M059J (cell line): Measurements from ENCODE around the gene C4A. TPM values are rescaled to one million over a fixed set of nuclear protein-coding genes. Genes with fewer than 3 reads are reported as not detected.
"Not testable (repeated sequence)": the region's sequence is repeated elsewhere in the genome, so short reads cannot be mapped to it uniquely, and the experiment has no call there.

Source experiments
- DNase-seq: peaks from one replicate; pipeline ENCODE4 v3.0.0-alpha.2; 2012; ENCODE audit warnings: low read depth
- total RNA-seq: library from RNA; depleted of rRNA; stranded (reverse); fragments of >200 nt; shearing (Covaris generic); gene quantifications from 2 replicates; pipeline ENCODE4 v1.2.3, GENCODE V29; 2014

The C4A gene
- total RNA-seq, 1 experiment from 2014 or later = 4.1 TPM

DNA sequence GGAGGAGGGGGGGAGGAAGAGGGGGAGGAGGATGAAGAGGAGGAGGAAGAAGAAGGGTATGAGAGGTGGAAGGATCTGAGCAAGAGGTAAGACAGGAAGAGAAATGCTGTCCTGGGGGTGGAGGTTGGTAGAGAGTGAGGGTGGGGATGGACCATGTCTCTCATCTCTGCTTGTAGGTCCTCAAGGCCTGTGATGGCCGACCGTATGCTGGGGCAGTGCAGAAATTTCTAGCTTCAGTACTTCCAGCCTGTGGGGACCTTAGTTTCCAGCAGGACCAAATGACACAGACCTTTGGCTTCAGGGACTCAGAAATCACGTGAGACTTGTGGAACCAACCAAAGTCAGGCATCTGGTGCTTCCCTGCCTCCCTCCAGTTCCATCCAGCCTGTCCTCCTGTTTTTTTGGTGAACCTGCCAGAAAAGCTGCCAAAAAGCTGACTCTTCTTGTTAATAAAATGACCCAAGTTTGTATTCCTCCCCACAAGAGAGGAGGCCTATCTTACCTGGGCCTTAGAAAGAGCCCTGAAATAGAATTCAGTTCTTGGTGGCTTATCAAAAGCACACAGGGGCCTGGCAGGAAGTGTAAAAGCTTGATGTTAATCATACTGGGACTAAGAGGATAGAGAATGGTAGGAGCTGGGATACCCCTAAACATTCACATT is 2.5 kb upstream of the C4A start:
- no peak for DNase-seq

DNA sequence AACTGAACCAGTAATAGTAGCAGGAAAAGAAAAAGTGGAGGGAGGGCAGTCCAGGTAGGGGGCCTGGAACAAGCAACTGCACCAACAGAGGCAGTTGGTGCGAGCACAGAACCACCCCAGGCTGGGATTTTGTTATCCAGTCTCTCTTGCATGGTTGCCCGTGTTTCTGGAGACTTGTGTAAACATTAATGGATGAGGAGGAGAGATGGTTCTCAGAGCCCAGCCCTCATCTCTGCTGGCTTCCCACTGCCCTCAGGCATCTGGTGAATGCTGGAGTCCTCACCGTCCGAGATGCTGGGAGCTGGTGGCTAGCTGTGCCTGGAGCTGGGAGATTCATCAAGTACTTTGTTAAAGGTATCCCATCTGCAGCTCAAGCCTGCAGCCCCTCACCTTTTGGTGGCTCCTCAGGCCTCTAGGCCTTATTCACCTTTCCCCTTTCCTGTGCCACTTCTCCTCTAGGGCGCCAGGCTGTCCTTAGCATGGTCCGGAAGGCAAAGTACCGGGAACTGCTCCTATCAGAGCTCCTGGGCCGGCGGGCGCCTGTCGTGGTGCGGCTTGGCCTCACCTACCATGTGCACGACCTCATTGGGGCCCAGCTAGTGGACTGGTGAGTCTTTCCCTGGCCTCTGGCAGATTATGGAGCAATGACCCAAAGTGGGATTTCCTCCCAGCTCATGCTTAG is 1.5 kb upstream of the C4A start:
- not testable (repeated sequence) for DNase-seq

DNA sequence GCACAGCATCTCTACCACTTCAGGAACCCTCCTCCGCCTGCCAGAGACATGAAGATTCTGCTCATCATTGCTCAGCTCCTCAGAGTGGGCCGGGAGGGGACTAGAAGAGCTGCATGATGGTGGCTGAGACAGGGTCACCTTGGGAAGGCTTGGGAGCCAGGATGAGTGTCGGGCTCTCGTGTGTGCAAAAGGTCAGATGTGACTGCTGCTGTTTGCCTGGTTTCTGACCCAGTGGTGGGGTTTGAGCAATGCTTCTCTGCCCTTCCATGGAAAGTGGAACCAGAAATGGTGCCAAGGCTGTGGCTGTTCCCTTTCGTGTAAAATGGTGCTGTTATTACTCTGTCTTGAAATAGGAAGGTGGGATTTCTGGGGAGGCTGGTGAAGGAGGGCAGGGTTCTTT is 859 bp upstream of the C4A start:
- DNase-seq = not testable (repeated sequence)

- not testable (repeated sequence) for DNase-seq
Measured at GRCh38 chr6:31989363-31989762, 7.5 kb downstream of the C4A start.

- DNase-seq = not testable (repeated sequence)
Measured at GRCh38 chr6:31994421-31994820, 12.6 kb downstream of the C4A start.

GRCh38 chr6:31996385-31996784 is 14.5 kb downstream of the C4A start:
- not testable (repeated sequence) for DNase-seq

GRCh38 chr6:32002546-32003268 is 20.9 kb downstream of the C4A start:
- not testable (repeated sequence) for DNase-seq

GRCh38 chr6:32003301-32003700 is 21.4 kb downstream of the C4A start:
- not testable (repeated sequence) for DNase-seq

- DNase-seq = not testable (repeated sequence)
Measured at GRCh38 chr6:32004393-32004792, 22.5 kb downstream of the C4A start.

DNA sequence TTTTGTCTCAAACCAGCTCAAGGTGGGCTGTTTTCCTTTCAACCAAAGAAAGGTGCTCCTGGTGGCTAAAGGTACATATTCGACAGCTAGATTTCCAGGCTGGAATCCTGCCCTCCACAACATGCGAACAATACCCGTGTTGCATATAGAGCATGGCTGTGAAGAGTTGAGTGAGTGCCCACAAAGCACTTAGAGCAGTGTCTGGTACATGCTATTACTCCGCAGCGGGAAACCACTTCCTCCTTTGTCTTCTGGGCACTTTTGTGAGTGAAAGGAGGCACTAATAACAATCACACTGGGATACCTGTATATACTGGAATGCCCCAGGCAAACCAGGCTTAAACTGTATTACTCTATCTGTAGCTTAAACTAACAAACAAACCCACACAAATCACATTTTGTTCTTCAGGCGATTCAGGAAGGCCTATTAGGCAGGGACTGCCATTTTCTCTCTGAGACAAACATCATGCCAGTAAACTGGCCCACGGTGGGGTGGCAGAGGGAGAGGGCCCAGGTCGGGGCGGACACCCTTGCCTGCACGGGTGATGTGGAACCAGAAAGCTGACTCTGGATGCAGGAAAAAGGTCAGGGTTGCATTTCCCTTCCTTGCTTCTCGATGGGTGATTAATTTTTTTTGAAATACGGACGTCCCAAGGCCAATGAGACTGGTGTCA is 23.1 kb downstream of the C4A start:
- not testable (repeated sequence) for DNase-seq

DNA sequence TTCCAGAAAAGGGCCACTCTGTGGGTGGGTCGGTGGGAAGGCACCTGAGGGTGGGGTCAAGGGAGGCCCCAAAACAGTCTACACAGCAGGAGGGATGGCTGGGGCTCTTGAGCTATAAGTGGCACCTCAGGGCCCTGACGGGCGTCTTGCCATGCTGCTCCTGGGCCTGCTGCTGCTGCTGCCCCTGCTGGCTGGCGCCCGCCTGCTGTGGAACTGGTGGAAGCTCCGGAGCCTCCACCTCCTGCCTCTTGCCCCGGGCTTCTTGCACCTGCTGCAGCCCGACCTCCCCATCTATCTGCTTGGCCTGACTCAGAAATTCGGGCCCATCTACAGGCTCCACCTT is 23.7 kb downstream of the C4A start:
- DNase-seq = not testable (repeated sequence)

- not testable (repeated sequence) for DNase-seq
Measured at GRCh38 chr6:32005991-32006529, 24.2 kb downstream of the C4A start.

DNA sequence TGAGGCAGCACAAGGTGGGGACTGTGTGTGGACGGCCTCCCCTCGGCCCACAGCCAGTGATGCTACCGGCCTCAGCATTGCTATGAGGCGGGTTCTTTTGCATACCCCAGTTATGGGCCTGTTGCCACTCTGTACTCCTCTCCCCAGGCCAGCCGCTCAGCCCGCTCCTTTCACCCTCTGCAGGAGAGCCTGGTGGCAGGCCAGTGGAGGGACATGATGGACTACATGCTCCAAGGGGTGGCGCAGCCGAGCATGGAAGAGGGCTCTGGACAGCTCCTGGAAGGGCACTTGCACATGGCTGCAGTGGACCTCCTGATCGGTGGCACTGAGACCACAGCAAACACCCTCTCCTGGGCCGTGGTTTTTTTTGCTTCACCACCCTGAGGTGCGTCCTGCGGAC is 25.2 kb downstream of the C4A start:
- not testable (repeated sequence) for DNase-seq

GRCh38 chr6:32008037-32008436 is 26.2 kb downstream of the C4A start:
- not testable (repeated sequence) for DNase-seq

- DNase-seq = not testable (repeated sequence)
Measured at GRCh38 chr6:32008616-32009015, 26.8 kb downstream of the C4A start.

DNA sequence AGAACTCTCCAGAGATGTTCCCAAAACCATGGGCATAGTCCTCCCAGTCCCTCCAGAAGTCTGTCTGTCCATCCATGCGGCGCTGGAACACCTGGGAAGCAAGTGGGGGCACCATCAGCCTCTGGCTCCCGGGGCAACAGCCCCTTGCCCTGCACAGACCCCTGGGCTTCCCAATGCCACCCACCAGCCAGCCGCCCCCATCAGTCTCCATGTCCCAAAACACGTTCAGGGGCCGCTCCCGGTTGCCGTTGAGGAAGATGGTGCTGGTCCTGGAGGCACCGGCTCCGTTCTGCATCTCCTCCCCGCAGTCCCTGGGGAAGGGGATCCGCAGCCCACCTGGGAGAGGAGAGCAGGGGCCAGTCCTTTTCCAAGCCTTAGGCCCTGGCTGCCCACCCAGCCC is 27.7 kb downstream of the C4A start:
- not testable (repeated sequence) for DNase-seq

GRCh38 chr6:32010856-32011530 is 29.1 kb downstream of the C4A start:
- not testable (repeated sequence) for DNase-seq

GRCh38 chr6:32012941-32013617 is 31.2 kb downstream of the C4A start:
- DNase-seq = not testable (repeated sequence)

- DNase-seq = not testable (repeated sequence)
Measured at GRCh38 chr6:32013738-32014137, 31.9 kb downstream of the C4A start.

- DNase-seq = not testable (repeated sequence)
Measured at GRCh38 chr6:32014547-32014946, 32.7 kb downstream of the C4A start, which contains the start of gene C4B. C4B (plus strand) TSS chr6:32014795; CDS start chr6:32014846, 51 bp downstream.

DNA sequence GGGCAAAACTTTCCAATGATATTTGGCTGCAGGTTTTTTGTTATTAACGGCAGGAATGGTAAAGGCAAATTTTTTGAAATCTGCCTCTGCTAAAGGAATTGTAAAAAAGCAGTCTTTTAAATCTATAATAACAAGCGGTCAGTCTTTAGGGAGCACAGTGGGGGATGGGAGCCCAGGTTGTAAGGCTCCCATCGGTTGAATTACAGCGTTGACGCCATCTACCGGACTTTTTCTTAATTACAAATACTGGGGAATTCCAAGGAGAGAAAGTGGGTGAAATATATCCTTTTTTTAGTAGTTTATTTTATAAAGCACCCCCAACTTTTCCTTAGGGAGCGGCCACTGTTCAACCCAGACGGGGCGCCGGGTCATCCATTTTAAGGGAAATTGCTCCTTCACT is 40.2 kb downstream of the C4A start:
- not testable (repeated sequence) for DNase-seq
